IPS-NIHi11 (cell line): Measurements from ENCODE around the gene GIGYF2.

Source experiments
- DNase-seq: peaks from one replicate; pipeline ENCODE4 v3.0.0; 2012; ENCODE audit warnings: mixed read lengths, low spot score

Gene GIGYF2

DNA sequence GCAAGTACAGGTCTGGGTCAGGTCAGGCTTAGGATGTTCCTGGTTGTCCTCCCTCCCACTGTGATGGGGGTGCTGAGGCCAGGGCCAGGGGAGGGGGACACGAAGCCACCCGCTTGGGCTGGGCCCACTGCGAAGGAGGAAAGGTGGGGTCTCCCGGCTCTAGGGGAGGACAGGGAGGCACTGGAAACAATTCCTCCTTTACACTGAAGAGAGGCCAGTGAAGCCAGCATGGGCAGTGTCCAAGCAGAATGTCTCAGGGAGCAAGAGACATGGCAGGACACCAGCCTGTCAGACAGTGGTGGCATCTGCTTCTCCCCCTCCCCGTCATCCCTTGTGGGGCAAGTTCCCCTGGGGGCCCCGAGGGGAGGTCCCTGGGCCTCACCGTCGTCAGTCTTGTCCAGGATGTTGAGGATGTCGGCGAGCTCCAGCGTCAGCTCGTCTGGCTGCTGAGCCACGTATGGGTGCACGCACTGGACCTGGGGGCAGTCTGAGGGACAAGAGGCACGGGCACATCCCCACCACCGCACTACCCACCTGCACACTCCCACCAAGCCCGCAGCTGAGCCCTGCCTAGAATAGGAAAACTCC is 183.7 kb downstream of the GIGYF2 start:
- DNase-seq: no peak

DNA sequence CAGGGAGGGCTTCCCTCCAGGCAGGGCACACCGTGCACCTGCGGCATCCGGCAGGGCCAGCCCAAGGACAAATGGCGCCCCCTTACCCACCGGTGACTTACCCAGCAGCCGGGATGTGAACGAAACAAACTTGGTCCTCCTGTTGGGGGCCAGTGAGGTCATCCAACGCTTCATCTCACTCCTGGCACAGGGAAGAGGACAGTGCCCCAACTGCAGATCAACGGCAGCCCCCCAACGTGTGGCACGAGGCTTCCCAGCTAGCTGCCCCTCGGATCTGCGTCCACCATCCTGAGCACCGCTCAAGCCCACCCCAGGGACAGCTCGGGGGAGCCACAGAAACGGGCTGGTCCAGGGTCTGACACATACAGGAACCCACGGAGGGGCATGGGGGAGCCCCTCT is 185.0 kb downstream of the GIGYF2 start:
- DNase-seq: no peak

DNA sequence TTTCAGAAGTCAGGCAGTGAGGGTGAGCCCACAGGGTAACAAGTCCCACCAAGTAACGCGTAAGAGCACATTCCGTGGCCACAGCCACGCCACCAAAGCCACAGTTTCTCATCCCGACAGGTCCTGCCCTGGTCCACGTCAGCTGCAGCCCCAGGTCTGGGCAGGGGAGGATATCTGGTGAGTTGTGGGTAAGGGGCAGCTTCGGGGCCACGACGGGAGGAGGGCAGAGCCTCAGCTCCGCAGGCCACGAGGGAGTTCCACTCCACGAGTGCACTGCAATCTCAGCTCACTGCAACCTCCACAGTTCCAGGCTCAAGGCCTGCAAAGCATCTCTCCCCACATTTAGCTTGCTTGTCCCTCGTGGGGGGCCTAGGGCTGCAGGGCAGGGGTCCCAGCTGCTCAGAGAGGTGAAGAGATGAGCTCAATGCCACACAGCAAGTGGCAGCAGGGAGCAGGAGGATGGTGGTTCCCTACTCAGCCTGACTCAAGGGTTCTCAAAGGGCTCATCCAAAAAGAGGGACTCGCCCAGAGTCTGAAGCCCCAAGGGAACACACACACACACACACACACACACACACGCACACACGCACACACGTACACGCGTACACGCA is 185.5 kb downstream of the GIGYF2 start:
- no peak for DNase-seq

DNA sequence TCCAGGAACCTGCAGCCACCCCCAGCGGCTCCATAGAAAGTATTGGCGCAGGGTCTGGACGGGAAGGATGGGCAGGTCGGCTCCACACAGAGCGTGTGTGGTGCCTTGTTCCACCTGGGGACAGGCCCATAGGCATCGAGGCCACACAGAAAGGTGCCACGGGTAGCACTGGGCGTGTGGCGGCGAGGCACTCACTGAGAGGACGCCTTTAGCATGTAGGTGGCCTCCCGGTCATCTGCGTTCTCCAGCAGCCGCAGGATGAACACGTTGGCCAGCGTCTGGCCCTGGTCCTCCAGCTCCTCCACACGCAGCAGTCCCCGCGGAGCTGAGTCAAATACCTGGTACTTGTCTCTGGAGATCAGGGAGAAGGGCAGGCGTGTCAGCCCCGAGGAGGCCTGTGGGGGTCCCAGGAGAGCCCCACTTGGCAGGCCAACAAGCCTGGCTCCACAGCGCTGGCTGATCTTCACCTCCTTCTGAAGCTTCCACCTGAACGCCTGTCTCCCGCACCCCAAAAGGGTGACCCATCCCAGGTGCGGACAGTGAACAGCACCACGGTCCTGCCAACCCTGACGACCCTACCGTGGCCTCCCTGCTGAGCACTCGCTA is 186.1 kb downstream of the GIGYF2 start:
- DNase-seq: no peak

DNA sequence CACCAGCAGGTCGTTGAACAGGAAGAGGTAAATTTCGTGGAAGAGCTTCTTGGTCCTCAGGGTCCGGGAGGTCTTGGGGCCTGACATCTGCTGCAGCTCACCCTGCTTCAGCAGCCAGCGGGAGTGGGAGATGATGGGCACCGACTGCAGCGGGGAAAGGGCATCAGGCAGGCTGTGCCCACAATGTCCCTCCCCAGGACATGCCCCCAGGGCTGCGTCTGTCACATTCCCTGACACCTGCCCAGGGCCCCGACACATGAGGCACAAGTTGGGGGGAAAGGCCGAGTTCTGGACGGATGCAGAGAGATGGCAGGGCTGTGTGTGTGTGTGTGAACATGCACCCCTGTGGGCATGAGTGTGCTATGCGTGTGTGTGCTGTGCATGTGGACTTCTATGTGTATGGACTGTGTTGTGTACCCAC is 186.9 kb downstream of the GIGYF2 start:
- DNase-seq: no peak

DNA sequence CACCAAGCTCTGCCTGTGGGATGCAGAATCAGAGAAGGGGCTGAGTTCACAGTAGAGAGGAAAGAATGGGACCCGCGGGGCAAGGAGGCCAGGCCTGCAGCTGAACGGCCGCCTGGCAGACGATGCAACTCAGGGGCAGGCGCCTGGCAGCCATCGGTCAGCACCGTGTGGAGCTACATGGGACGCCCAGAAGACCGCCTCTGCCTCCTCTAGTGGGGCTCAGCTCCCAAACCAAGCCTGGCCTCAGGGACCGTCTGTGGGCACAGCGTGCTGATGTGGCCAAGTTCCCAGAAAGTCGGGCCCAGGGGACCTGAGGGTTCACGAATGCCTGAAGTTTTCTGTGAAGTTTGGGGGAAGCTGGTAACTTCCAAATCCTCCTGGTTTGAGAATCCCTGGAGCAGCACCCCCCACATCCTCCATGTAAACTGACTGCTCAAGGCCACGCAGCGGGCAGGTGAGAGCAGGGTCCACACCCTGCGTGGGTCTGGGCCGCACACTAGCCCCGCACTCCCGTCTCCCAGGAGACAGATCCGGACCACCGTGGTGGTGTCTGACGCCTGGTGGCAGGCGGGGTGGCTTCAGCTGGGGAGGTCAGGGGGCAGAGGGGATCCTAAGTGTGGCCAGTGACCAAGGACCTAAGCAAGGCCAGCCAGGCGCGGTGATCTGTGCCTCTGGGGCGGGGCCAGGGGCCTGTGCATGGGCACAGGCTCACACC is 187.6 kb downstream of the GIGYF2 start:
- DNase-seq: no peak

DNA sequence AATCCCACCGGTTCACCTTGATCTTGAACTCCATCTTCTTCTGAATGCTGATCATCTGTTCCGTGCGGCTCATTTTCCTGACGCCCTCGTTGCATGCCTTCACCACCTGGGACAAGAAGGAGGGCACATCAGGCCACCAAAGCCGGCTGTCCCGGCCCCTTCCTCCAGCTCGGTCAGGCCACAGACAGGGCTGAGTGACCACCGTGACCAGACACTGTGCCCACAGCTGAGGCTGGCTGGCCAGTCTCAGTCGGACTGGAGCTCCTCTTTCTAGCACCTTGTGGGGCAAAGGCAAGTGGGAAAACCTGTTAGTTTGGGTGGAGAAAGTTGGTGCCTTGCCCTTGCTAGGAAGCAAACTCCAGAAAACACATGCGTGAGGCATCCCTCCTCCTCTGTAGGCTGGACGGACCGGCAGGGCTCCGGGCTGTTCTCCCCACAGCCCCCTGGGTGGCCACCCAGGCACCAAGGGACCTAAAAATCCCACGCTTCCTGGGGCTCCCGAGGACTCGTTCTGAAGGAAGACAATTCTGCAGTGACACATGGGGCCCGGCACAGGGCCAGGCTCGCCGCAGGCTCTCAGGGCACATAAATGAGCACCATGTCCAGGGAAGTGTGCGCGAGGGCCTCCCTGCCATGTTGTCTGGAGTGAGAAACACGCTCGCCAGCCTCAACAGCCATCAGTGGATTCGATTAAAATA is 188.3 kb downstream of the GIGYF2 start:
- DNase-seq: no peak

DNA sequence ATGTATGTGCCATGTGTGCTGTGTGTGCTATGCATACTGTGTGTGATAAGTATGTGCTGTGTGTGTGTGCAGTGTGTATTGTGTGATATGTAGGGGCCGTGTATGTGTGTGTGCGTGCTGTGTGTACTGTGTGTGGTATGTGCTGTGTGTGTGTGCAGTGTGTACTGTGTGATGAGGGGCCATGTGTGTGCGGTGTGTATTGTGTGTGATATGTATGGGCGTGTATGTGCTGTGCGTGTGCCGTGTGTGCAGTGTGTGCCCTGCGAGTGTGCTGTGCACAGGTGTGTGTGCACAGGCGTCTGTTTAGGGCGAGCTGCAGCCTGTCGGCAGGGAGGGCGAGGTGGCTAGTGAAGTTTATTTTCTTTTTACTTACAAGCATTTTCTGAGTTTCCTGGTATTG is 189.0 kb downstream of the GIGYF2 start:
- DNase-seq: no peak

DNA sequence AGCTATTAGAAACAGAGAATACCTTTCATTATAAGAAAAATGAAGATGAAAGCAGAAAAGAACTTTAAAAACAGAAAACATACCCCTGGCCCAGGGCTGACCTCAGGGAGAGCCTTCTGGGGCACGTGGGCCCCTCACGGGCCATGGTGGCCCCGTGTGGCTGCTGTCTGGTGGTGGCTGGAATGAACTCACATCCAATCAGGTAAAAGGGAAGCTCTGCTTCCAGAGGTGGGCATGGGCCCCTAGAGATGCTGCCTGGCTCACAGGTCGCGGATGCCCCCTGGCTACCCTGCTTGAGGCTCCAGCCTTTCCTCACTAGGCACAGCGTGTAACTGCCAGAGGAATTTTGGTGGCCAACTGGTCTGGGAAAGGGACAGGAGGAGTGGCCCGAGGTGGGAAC is 189.5 kb downstream of the GIGYF2 start:
- no peak for DNase-seq

DNA sequence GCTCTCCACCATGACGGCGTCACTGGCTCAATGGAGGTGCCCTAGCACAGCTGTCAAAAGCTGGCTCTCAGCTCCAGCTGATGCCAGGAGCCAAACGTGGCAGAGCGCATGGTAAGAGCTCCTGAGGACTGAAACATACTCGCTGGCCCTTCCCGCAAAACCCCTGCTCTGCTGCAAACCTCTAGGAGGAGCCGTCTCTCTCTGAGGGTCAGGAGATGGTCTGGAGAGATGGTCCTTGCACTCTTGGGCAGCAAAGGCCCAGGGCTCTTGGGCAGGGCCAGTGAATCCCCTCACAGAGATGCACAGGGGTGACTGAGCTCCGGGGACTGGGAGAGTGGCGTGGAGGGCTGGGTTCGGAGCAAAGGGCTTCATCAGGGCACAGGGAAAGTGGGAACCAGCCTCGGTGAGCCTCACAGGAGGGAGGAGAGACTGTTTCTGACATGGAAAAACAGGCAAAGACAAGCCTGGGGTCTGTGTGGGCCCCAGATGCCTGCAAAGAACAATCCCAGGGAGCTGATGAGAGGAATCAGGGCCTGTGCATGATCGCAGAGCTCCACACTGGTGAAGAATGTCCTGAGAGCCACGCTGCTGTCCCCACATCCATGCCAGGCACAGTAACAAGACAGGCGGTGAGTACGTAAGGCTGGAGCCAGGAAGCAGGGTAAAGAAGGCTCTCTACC is 190.2 kb downstream of the GIGYF2 start:
- DNase-seq: peak; percentile 47

DNA sequence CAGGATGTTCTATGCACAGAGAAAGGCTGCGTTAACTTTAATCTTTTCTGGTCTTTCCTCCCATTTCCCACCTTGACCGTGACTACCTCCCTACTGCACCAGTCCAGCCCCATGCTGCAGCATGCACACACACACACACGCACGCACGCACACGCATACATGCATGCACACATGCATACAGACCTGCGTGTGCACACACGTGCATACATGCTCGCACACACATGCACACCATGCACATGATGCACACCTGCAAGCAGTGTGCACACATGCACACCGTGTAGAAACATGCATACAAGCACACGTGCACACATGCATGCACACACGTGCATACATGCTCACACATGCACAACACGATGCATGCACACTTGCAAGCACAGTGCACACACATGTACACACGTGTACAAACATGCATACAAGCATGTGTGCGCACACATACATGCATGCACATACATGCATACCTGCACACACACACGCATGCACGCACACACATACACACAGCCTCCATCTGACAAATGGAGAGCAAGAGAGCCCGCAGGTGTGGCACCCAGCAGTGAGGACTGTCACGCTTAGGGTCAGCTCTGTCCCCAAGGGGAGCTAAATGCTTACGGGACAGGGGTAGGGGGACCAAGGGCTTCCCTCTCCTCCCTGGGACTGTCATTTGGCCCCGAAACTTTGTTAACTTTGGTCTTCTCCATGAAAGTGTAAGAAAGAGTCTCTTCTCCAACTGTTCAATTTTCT is 191.1 kb downstream of the GIGYF2 start:
- DNase-seq: no peak

DNA sequence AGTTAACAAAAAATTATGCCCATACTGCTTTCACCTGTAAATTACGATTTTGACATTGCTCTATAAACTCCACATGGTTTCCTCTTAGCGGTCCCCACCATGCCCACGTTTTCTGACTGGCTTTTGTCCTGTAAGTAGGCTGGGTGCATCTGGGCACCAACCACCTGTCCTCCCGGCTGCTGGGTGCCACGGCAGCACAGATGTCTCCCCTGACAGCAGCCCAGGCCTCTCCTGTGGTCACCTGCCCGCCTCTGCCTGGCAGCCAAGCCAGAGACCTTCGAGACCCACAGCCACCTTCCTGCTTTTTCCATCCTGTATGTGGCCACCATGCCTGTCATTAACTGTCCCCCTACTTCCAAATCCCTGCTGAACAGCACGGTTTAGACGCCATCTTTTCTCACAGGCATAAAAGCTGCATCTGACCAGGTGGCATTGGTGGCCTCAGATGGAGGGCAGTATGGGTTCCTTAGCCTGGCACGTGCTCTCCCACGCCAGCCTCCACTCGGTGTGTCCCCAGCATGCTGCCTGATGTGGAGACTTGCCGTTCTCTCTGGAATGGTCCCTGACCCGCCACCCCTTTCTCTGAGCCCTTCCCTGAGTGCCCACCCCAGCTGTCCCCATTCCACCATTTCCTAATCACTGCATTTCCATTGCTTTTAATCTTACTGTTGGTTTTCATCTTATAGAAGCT is 191.9 kb downstream of the GIGYF2 start:
- DNase-seq: no peak

DNA sequence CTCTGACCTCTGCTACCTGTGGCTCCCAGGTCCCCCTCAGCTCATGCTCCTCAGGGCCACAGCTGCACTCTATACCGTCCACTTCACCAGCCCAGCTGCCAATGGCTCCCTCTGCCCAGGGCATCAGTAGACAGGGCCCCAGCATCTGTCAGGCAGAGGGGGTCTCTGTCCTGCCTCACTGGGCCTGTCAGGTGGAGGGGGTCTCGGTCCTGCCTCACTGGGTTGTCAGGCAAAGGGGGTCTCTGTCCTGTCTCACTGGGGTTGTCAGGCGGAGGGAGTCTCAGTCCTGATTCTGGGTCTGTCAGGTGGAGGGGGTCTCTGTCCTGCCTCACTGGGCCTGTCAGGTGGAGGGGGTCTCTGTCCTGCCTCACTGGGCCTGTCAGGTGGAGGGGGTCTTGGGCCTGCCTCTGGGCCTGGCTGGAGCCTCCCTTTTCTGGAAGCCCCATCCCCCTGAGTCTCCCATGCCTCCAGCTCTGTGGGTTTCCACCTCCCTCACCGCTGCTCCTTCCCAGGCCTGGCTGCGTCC is 192.8 kb downstream of the GIGYF2 start:
- no peak for DNase-seq

DNA sequence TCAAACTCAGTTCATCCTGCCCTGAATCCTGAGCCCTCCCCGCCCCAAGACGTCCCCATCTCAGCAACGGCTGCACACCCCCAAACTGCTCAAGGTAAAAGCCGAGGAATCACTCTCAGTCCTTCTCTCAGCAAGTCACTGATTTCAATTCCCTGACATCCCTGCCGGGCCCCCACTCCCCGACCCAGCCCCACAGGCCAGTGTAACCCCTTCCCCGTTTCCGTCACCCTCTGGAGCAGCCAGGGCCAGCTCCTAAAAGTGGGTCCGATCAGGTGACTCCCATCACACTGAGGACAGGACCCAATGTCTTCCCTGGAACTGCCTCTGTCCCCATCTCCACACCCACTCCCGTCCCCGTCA is 193.4 kb downstream of the GIGYF2 start:
- DNase-seq: no peak

DNA sequence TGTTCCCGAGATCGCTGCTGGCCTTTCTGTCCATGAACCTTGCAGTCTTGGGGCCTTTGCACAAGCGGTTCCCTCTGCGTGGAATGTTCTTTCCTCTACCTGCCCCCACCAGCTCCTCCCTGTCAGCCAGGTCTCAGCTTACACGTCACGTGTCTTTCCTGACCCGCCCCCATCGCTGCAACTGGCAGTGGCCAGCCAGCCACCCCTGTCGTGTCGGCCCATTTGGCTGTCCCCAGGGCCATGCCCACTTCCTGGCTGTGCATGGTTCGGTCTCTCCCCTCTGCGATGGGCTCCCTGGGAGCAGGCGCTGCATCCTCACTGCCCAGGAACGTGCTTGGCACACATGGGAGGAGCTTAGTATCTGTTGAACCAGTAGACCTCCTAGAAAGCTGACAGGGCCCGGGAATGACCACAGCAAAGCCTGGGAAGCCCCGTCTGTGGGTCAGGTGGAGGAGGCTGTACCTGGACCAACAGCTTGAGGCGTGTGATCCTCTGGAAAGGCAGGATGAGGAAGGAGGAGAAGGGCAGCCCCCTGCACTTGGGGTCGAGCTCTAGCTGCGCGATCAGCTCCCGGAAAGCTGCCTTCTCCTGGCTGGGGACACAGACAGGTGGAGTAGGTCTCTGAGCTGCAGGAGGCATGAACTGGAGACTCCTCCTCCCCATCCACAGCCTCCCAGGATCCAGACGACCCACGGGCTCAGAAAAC is 193.9 kb downstream of the GIGYF2 start:
- peak; percentile 89 for DNase-seq

DNA sequence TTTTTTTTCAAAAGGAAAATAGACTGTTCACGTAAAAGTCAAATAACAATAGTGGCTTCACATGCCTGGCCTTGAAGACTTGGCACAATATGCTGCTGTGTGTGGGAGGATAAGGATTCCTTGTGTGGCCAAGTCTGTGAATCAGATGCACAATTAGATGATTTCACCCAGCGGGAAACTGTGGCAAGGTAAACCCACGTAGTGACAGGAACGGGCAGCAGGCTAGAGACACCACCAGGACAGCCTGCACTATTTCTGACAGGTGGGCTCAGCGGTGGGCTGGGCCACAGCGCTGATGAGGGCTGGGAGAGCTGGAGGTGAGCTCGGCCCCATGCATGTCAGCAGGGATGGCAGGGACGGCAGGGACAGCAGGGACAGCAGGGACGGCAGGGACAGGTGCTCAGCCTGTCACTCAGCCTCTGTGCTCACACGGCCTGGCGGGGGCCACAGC is 194.5 kb downstream of the GIGYF2 start:
- no peak for DNase-seq

DNA sequence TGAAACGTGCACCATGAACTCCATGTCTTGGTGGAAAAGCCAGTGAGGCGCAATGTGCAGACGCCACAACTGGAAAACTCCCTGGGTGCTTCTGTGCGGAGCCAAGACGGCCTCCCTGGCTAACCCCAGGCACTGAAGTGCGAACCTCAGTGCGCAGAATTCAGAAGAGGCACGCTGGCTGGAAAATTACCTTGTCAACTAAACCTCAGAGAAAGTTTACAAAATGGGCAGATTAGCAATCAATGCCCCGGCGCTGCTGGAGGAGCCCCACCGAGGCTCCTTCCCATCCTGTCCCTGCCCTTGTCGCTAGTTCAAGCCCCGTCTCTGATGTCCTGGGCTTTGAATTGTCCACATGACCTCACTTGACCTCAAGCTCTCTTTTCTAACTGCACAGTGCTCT is 195.1 kb downstream of the GIGYF2 start:
- DNase-seq: no peak

DNA sequence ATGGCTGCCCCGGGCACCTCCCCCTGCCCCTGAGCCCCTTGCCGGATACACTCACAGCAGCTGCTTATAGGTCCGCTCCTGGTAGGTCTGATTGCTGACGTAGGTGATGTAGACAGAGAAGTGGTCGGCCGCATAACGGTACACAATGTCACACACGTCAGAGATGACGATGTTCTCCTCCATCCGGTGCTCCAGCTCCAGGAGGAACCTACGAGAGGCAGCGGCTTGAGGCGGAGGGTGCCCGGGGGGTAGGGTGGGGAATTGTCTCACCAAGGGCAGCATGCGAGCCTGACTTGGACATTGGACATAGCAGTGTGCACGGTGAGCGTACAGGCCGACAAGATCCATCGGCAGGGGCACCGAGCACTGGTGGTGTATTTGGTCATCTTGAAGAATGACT is 195.7 kb downstream of the GIGYF2 start:
- DNase-seq: no peak

DNA sequence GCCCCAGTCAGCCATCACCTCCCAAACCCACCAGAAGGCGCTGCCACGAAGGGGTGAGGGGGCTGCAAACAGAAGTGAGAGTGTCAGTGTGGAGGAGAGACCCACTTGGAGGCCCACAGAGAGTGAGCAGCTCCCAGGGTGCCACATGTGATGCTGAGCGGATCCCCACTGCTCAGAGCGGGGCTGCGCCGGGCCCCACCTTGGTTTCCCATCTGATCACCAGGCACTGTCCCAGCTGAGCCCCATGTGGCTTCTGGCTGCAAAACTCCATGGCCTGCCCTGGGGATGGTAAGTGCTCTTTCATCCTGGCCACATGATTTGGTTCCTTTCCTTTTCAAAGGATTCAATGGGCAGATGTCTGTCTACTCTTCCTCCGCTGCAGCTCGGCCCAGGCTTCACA is 196.7 kb downstream of the GIGYF2 start:
- DNase-seq: no peak

DNA sequence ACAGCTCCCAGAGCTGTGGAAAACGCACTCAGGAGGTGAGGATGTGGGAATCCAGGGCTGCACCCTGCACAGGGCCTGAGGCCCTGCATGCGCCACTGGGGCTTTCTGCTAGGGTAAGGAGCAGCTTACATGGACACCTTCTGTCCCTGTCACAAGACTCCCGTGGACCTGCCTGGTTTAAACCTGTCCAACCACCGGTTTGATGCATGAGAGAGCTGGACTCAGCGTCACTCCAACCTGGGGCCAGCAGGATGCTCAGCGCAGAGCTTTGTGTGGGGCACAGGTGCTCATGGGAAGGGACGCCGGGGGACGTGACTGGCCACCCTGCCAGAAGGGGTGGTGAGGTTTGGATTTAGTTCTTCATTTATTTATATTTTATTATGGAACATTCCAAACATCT is 197.1 kb downstream of the GIGYF2 start:
- DNase-seq: no peak
